HepG2 (cell line): ENCODE measurements around the gene ZFAND3. TPM values are rescaled to one million over a fixed set of nuclear protein-coding genes. Genes with fewer than 3 reads are reported as not detected.
A peak's percentile ranks its signal among the peaks of the same experiment; 100 is the strongest.

Experiments
- ATAC-seq: fragments of 200-7000 bp; cut with Tn5 transposase; 3 replicates; pipeline ENCODE4 v1.9.1; 2020; ENCODE audit warnings: mild to moderate bottlenecking, moderate library complexity
- BruUV-seq: library from RNA; stranded (reverse); fragments of 400-500 nt; replicated peaks from 2 replicates; lab custom pipeline; 2021; lab: Mats Ljungman, UMichigan
- CTCF ChIA-PET: fragments of 300-600 bp; formaldehyde crosslinking; extraction: SDS; loops from one replicate; lab custom pipeline; 2021; ENCODE audit warnings: low total read pairs, inconsistent platforms, low intra/inter-chr PET ratio; lab: Yijun Ruan, JAX
- POLR2A ChIA-PET: fragments of 350-600 bp; sonication (Branson Sonifier 250); formaldehyde crosslinking; loops from one replicate; lab custom pipeline; 2020; ENCODE audit warnings: antibody characterized with exemption, inconsistent platforms; lab: Yijun Ruan, JAX
- DNase-seq: peaks from one replicate; pipeline ENCODE4 v3.0.0-alpha.2; 2015; ENCODE audit warnings: low spot score
- FAIRE-seq: peaks from 3 replicates; lab custom pipeline; 2011; peaks lifted over from hg19 to GRCh38; lab: Jason Lieb, UNC
- H2AFZ ChIP-seq: one replicate; pipeline ENCODE4 v1.6.1; 2011; ENCODE audit warnings: low read length, inconsistent platforms
- H3K27ac ChIP-seq: fragments of 300-600 bp; 3 replicates; pipeline ENCODE4 v1.8.0; 2011; ENCODE audit warnings: mixed run types, mild to moderate bottlenecking, mixed read lengths, low read length, inconsistent platforms; ENCODE audit not compliant: insufficient read depth; ENCODE audit errors: extremely low read length
- H3K27me3 ChIP-seq, 2 experiments: fragments of 200-600 bp in 1 of 2; 2 replicates in 1 of 2; 3 replicates in 1 of 2; pipeline versions ENCODE4 v1.6.0 to v1.8.0; 2011; ENCODE audit warnings: low read length in 2 of 2, mild to moderate bottlenecking in 2 of 2, moderate library complexity in 2 of 2, inconsistent platforms in 1 of 2; ENCODE audit not compliant: insufficient read depth in 2 of 2, control insufficient read depth in 1 of 2
- H3K36me3 ChIP-seq, 2 experiments: fragments of 200-600 bp in 1 of 2; replicated peaks in 1 of 2; 2 replicates in 1 of 2; 3 replicates in 1 of 2; pipeline versions ENCODE4 v1.5.1 to v1.8.0; 2011; ENCODE audit warnings: low read length in 2 of 2, inconsistent platforms in 1 of 2; ENCODE audit not compliant: insufficient read depth in 2 of 2, control insufficient read depth in 1 of 2
- H3K4me1 ChIP-seq: 2 replicates; pipeline ENCODE4 v1.5.1; 2012; ENCODE audit warnings: low read length, inconsistent platforms; ENCODE audit not compliant: insufficient read depth
- H3K4me2 ChIP-seq: 2 replicates; pipeline ENCODE4 v1.6.0; 2011; ENCODE audit warnings: low read depth, low read length, inconsistent platforms
- H3K4me3 ChIP-seq, 3 experiments: fragments of 200-600 bp in 1 of 3; sonication (generic), shearing (Covaris generic) in 1 of 3; replicated peaks in 1 of 3; 2 replicates each; pipeline ENCODE4 v1.5.1; 2011 to 2016; ENCODE audit warnings: low read length in 3 of 3, inconsistent platforms in 2 of 3, low read depth in 2 of 3, mild to moderate bottlenecking in 2 of 3, control low read depth in 1 of 3, mixed read lengths in 1 of 3; ENCODE audit not compliant: insufficient read depth in 1 of 3
- H3K79me2 ChIP-seq: one replicate; pipeline ENCODE4 v1.6.1; 2011; ENCODE audit warnings: low read length, inconsistent platforms; ENCODE audit not compliant: insufficient read depth
- H3K9ac ChIP-seq: 2 replicates; pipeline ENCODE4 v1.6.0; 2011; ENCODE audit warnings: mild to moderate bottlenecking, low read depth, low read length, inconsistent platforms; ENCODE audit not compliant: insufficient read depth
- H3K9me3 ChIP-seq: 2 replicates; pipeline ENCODE4 v1.5.1; 2012; ENCODE audit warnings: mild to moderate bottlenecking, low read length
- H4K20me1 ChIP-seq: 2 replicates; pipeline ENCODE4 v1.6.0; 2011; ENCODE audit warnings: inconsistent platforms, mild to moderate bottlenecking, low read length, moderate library complexity; ENCODE audit not compliant: insufficient read depth
- CCDC6 ChIP-seq: sonication (generic); formaldehyde crosslinking; IDR thresholded peaks from 2 replicates; pipeline ENCODE4 v1.8.1; 2022; ENCODE audit warnings: mild to moderate bottlenecking, missing genetic modification reagents, moderate library complexity
- FOXJ3 ChIP-seq: sonication (generic); formaldehyde crosslinking; IDR thresholded peaks from 2 replicates; pipeline ENCODE4 v1.4.0; 2020; ENCODE audit warnings: missing genetic modification reagents, mild to moderate bottlenecking, borderline replicate concordance
- KLF9 ChIP-seq: IDR thresholded peaks from 2 replicates; pipeline ENCODE4 v1.6.1; 2016; ENCODE audit warnings: low read depth
- MAFK ChIP-seq, 2 experiments: IDR thresholded peaks in 1 of 2; conservative IDR thresholded peaks in 1 of 2; 2 replicates each; pipeline ENCODE4 v1.6.1; 2011; ENCODE audit warnings: improper control_type of control experiment in 2 of 2, low read length in 2 of 2
- NFIB ChIP-seq: sonication (generic); formaldehyde crosslinking; IDR thresholded peaks from 2 replicates; pipeline ENCODE4 v1.9.0; 2021; ENCODE audit warnings: missing genetic modification reagents, mild to moderate bottlenecking, borderline replicate concordance
- NPAS2 ChIP-seq: sonication (generic); formaldehyde crosslinking; IDR thresholded peaks from 2 replicates; pipeline ENCODE4 v1.8.0; 2022; ENCODE audit warnings: mild to moderate bottlenecking, missing genetic modification reagents, borderline replicate concordance
- ONECUT2 ChIP-seq: sonication (generic); formaldehyde crosslinking; IDR thresholded peaks from 2 replicates; pipeline ENCODE4 v1.4.0; 2020; ENCODE audit warnings: missing genetic modification reagents
- PCBP2 ChIP-seq: fragments of 200-400 bp; formaldehyde crosslinking; optimal IDR thresholded peaks from 2 replicates; pipeline ENCODE3; 2018; ENCODE audit warnings: low read length, low read depth; ENCODE audit not compliant: poor library complexity, severe bottlenecking
- RBM22 ChIP-seq: fragments of 200-400 bp; formaldehyde crosslinking; optimal IDR thresholded peaks from 2 replicates; pipeline ENCODE3; 2017; ENCODE audit warnings: mild to moderate bottlenecking, low read length, moderate library complexity
- SYNCRIP ChIP-seq: fragments of 200-400 bp; formaldehyde crosslinking; IDR thresholded peaks from 2 replicates; pipeline ENCODE4 v1.6.1; 2018; ENCODE audit warnings: mild to moderate bottlenecking, low read depth, low read length; ENCODE audit not compliant: insufficient read depth
- TOE1 ChIP-seq: sonication (generic); formaldehyde crosslinking; IDR thresholded peaks from 2 replicates; pipeline ENCODE4 v1.4.0; 2020; ENCODE audit warnings: mild to moderate bottlenecking, missing genetic modification reagents
- YEATS4 ChIP-seq: sonication (generic); formaldehyde crosslinking; IDR thresholded peaks from 2 replicates; pipeline ENCODE4 v1.4.0; 2020; ENCODE audit warnings: missing genetic modification reagents, borderline replicate concordance
- ZMYM2 ChIP-seq: sonication (generic); formaldehyde crosslinking; IDR thresholded peaks from 2 replicates; pipeline ENCODE4 v1.8.0; 2022; ENCODE audit warnings: mild to moderate bottlenecking, missing genetic modification reagents
- ZNF282 ChIP-seq: fragments of 450-650 bp; IDR thresholded peaks from 2 replicates; pipeline ENCODE4 v1.6.1; 2018; ENCODE audit not compliant: partially characterized antibody
- ZNF549 ChIP-seq: sonication (generic); formaldehyde crosslinking; IDR thresholded peaks from 2 replicates; pipeline ENCODE4 v1.5.0; 2020; ENCODE audit warnings: missing genetic modification reagents
- ZSCAN12 ChIP-seq: sonication (generic); formaldehyde crosslinking; IDR thresholded peaks from 2 replicates; pipeline ENCODE4 v1.9.0; 2021; ENCODE audit warnings: mild to moderate bottlenecking, missing genetic modification reagents
- WGBS: methylation state at CpG from one replicate; pipeline ENCODE4 v1.1.6; 2017; ENCODE audit warnings: low lambda C conversion rate; 5-methylcytosine and 5-hydroxymethylcytosine counted together
- in situ Hi-C: cut with HindIII; loops from 2 replicates; pipeline ENCODE4 v1.10.0; 2017; ENCODE audit warnings: low pct_unique_long_range_greater_than_20kb; ENCODE audit not compliant: extremely low pct_ligation_motif_present
- intact Hi-C: fragments of 100-400 bp; cut with micrococcal nuclease; formaldehyde crosslinking; loops from one replicate; pipeline ENCODE4 v1.10.0; 2022; ENCODE audit not compliant: unreplicated experiment
- polyA plus RNA-seq, 8 experiments: library from polyadenylated mRNA; depleted of rRNA in 3 of 8; stranded (reverse) in 7 of 8; unstranded in 1 of 8; fragments of >200 nt; fragmentation: Illumina TruSeq in 4 of 8; extraction: Trizol in 4 of 8; gene quantifications; 2 replicates each; pipeline versions ENCODE4 v1.2.1 to v1.2.3, GENCODE V29; 2011 to 2016; ENCODE audit warnings: low read depth in 4 of 8, missing spikeins in 1 of 8, mixed read lengths in 1 of 8; ENCODE audit not compliant: insufficient read depth in 1 of 8
- total RNA-seq, 5 experiments: library from RNA; depleted of rRNA; stranded (reverse); fragments of >200 nt; fragmentation: Illumina TruSeq; extraction: Trizol; gene quantifications; 2 replicates each; pipeline ENCODE4 v1.2.3, GENCODE V29; 2016; ENCODE audit warnings: low read depth in 1 of 5

ZFAND3 gene
- total and polyA plus RNA-seq, 2 of the 13 experiments (the other 11 are each of a cell fraction or from before 2014, with no cell fraction given): 16.4 to 17.1 TPM

- TF ChIP-seq ZNF282 (no peak), TOE1 (CRISPR knock-in tag) (no peak), SYNCRIP (no peak), KLF9 (CRISPR knock-in tag) (no peak), ONECUT2 (CRISPR knock-in tag) (no peak), ZNF549 (CRISPR knock-in tag) (no peak), ZSCAN12 (CRISPR knock-in tag) (no peak), NFIB (CRISPR knock-in tag) (no peak)
Measured at GRCh38 chr6:38110481-38110971, 291.0 kb downstream of the ZFAND3 start (continued).

- ChIA-PET POLR2A (no interaction called here), CTCF (no interaction called here)
- Histone ChIP-seq H3K27ac (no peak overlapping the region), H3K4me1 (no peaks in the 10 kb centered on the region), H3K4me3 (no peak overlapping the region), H3K79me2 (no peaks in the 10 kb centered on the region), H3K9ac (no peak overlapping the region), H3K9me3 (no peaks in the 10 kb centered on the region), H3K36me3 (peaks cover 6 to 18% of the 10 kb centered on the region in 2 experiments; a peak in 4 of 5 replicates), H3K4me2 (no peak overlapping the region), H2AFZ (no peak overlapping the region), H4K20me1 (no peaks in the 10 kb centered on the region), H3K27me3 (no peaks in the 10 kb centered on the region)
- in situ Hi-C loops (no loop called here), intact Hi-C loops (no loop called here)
- WGBS: 98% methylated on average over 5 of the region's 5 CpGs
- DNase-seq (no peak), FAIRE-seq (no peak), ATAC-seq (no peak)
- no TSS peak for BruUV-seq
- TF ChIP-seq MAFK (conservative IDR thresholded peaks at IDR 0.05 in 1 of 2, IDR thresholded peaks at IDR 0.05 in 1 of 2; ENCODE audit: low read length in 2 of 2): no peak
- no peak for TF ChIP-seq FOXJ3 (CRISPR knock-in tag)
- TF ChIP-seq RBM22: peak; percentile 19
- TF ChIP-seq PCBP2: no peak
- TF ChIP-seq NPAS2 (CRISPR knock-in tag): no peak
- TF ChIP-seq YEATS4 (CRISPR knock-in tag): no peak
- no peak for TF ChIP-seq CCDC6
- TF ChIP-seq ZMYM2 (CRISPR knock-in tag): no peak
- TF ChIP-seq SYNCRIP: no peak
Measured at GRCh38 chr6:38112181-38112580, 292.7 kb downstream of the ZFAND3 start.
